Measurements from ENCODE around the gene VPS13D. TPM values are rescaled to one million over a fixed set of nuclear protein-coding genes. Genes with fewer than 3 reads are reported as not detected.
A peak's percentile ranks its signal among the peaks of the same experiment; 100 is the strongest.

Gene VPS13D
- total RNA-seq, 1 donor from 2014 or later: 28.3 TPM

DNA sequence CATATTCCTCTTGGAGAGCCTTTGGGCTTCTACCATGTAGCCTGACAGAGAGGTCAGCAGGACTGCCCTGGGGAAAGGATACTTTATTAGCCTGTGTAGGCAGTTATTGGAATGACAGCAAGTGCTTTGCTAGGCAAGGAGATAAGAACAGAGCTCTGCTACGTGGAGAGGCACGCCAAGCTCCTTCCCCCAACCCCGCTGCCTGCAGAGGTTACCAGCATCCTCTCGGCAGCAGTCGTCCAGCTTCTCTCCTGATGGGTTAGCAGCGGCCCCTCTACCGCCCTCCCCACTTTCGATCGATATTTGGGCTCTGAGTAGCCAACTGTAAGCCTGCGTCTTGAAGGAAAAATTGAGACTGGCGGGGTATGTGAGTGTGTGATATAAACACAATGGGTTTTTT lies 265.9 kb downstream of the VPS13D start:
- no peak overlapping the region for H3K4me3 ChIP-seq
- H3K27me3 ChIP-seq: no peaks in the 10 kb centered on the region
- H3K36me3 ChIP-seq: peaks cover 10 to 11% of the 10 kb centered on the region in 2 donors
- intact Hi-C loops (cut with DNase I): loop anchor here (5.0 kb wide), 1 partner anchor 178 kb away; no protein-coding TSS in a partner anchor
- peak overlapping the region; percentile 79 to 82 for H3K27ac ChIP-seq
- H3K4me1 ChIP-seq: peaks cover 4 to 28% of the 10 kb centered on the region in 2 donors
- TF ChIP-seq CTCF (IDR thresholded peaks at IDR 0.05): no peak
- DNase-seq (ENCODE audit: low spot score in 2 of 2): no peak
- no peaks in the 10 kb centered on the region for H3K9me3 ChIP-seq

DNA sequence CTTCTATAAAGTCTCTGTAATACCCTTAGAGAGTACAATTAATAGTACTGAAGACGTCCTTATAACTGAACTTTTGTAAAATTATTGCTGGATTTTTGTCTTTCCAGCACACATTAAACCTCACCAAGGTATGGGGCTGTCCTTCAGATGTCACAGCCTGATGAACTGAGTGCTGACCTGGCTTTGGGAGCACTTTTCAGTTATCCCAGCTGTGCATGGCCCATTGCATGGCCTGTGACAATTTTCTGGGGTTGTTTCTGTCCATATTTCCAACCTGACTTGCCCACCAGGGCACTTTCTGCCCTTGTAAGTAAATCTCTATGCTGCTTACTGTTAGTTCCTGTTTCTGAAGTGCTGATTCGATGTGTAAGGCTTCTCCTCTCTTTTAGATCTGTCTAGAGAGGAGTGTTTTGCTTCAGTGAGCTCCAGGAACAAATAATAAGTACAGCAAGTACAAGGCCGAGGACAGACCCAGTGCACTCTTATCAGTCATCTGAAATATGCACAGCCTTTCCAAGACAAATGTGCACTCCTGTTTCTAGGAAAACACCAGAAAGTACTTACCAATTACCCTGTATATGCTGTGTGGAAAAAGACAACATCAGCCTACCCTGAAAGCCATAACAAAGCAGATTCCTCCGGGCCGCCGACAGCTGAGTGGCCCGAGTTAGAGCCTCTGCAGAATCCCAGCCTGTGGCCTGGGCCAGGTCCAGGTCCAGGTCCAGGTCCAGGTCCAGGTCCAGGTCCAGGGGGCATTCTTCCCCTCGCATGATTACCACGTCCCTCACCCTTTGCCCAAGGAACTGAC lies 266.5 kb downstream of the VPS13D start:
- no peak for TF ChIP-seq CTCF (IDR thresholded peaks at IDR 0.05)
- H3K36me3 ChIP-seq: peaks cover 6 to 11% of the 10 kb centered on the region in 2 donors
- DNase-seq (ENCODE audit: low spot score in 2 of 2): no peak
- peak overlapping the region; percentile 79 to 82 for H3K27ac ChIP-seq
- H3K27me3 ChIP-seq: no peaks in the 10 kb centered on the region
- intact Hi-C loops (cut with DNase I): loop anchor here (5.0 kb wide), 1 partner anchor 179 kb away; no protein-coding TSS in a partner anchor
- H3K9me3 ChIP-seq: no peaks in the 10 kb centered on the region
- no peak overlapping the region for H3K4me3 ChIP-seq
- peaks cover 4 to 28% of the 10 kb centered on the region in 2 donors for H3K4me1 ChIP-seq

- no peak for TF ChIP-seq CTCF (IDR thresholded peaks at IDR 0.05)
Measured at GRCh38 chr1:12499539-12500240, 269.9 kb downstream of the VPS13D start.

DNA sequence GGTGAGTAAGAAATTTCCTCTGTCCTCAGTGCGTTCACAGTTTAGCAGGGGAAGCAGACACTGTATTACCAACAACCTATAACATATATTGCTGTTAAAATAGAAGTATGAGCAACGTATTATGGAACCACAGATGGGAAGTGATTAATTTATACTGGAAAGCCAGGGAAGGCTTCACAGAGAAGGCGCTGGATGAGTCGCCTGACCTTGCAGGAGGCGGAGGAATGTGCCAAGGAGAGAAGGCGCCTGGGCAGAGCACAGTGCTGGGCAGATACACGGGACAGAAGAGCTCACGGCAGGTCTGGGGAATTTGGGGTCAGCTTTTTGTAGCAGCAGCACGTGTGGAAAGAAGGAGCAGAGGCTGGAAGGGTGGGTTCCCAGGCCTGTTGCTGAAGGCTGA lies 271.8 kb downstream of the VPS13D start:
- no peak overlapping the region for H3K4me3 ChIP-seq
- TF ChIP-seq CTCF (IDR thresholded peaks at IDR 0.05): no peak
- H3K36me3 ChIP-seq: peaks cover 11 to 15% of the 10 kb centered on the region in 2 donors
- no peaks in the 10 kb centered on the region for H3K27me3 ChIP-seq
- no peak for DNase-seq (ENCODE audit: low spot score in 2 of 2)
- peak overlapping the region in 1 of 2 donors; percentile 12 for H3K27ac ChIP-seq
- intact Hi-C loops (cut with DNase I): no loop called here
- H3K9me3 ChIP-seq: no peaks in the 10 kb centered on the region
- peaks cover 4 to 25% of the 10 kb centered on the region in 2 donors for H3K4me1 ChIP-seq

More at GRCh38 chr1:12499539-12500240, 269.9 kb downstream of the VPS13D start:
- peaks cover 4 to 31% of the 10 kb centered on the region in 2 donors for H3K4me1 ChIP-seq
- H3K27me3 ChIP-seq: no peaks in the 10 kb centered on the region
- no peak for DNase-seq (ENCODE audit: low spot score in 2 of 2)
- no peaks in the 10 kb centered on the region for H3K9me3 ChIP-seq
- peak overlapping the region; percentile 79 to 82 for H3K27ac ChIP-seq
- H3K36me3 ChIP-seq: peaks cover 0 to 11% of the 10 kb centered on the region in 2 donors
- intact Hi-C loops (cut with DNase I): loop anchor here (5.0 kb wide), 1 partner anchor 182 kb away; no protein-coding TSS in a partner anchor
- H3K4me3 ChIP-seq: no peak overlapping the region

GRCh38 chr1:12502336-12503109 lies 272.7 kb downstream of the VPS13D start:
- intact Hi-C loops (cut with DNase I): no loop called here
- Histone ChIP-seq H3K27ac (no peak overlapping the region), H3K4me1 (peaks cover 0 to 17% of the 10 kb centered on the region in 2 donors), H3K9me3 (no peaks in the 10 kb centered on the region), H3K4me3 (no peak overlapping the region), H3K27me3 (no peaks in the 10 kb centered on the region), H3K36me3 (peaks cover 17 to 21% of the 10 kb centered on the region in 2 donors)
- DNase-seq (ENCODE audit: low spot score in 2 of 2): no peak
- TF ChIP-seq CTCF (IDR thresholded peaks at IDR 0.05): no peak
